H1 (cell line): Measurements from ENCODE around the gene SEC14L3. TPM values are rescaled to one million over a fixed set of nuclear protein-coding genes. Genes with fewer than 3 reads are reported as not detected.

Experiments
- CTCF ChIA-PET: fragments of 300-600 bp; sonication (Branson Sonifier 250); formaldehyde crosslinking; loops from one replicate; lab custom pipeline; 2021; ENCODE audit not compliant: partially characterized antibody; lab: Charles Lee
- POLR2A ChIA-PET: fragments of 300-600 bp; sonication (Branson Sonifier 250); formaldehyde crosslinking; loops from one replicate; lab custom pipeline; 2021; ENCODE audit warnings: inconsistent platforms; ENCODE audit not compliant: partially characterized antibody; lab: Charles Lee
- DNase-seq, 2 experiments: peaks; one replicate each; pipeline versions ENCODE4 v3.0.0 to v3.0.0-alpha.2; 2010 to 2022; ENCODE audit warnings: low spot score in 2 of 2, low read depth in 1 of 2, mixed read lengths in 1 of 2
- FAIRE-seq: peaks from 2 replicates; lab custom pipeline; 2011; peaks lifted over from hg19 to GRCh38; lab: Jason Lieb, UNC
- H2AFZ ChIP-seq: 2 replicates; pipeline ENCODE4 v1.8.1; 2012; ENCODE audit warnings: low read length, inconsistent platforms
- H2AK5ac ChIP-seq: 2 replicates; pipeline ENCODE4 v1.6.1; 2013; ENCODE audit warnings: low read depth, low read length
- H2BK120ac ChIP-seq: replicated peaks from 2 replicates; pipeline ENCODE3; 2013; ENCODE audit warnings: low read depth, low read length, inconsistent platforms
- H2BK12ac ChIP-seq: 2 replicates; pipeline ENCODE4 v1.6.1; 2013; ENCODE audit warnings: low read depth, low read length
- H2BK15ac ChIP-seq: 2 replicates; pipeline ENCODE4 v1.6.1; 2013; ENCODE audit warnings: low read length
- H2BK20ac ChIP-seq: 2 replicates; pipeline ENCODE4 v1.6.1; 2013; ENCODE audit warnings: low read length
- H2BK5ac ChIP-seq: 2 replicates; pipeline ENCODE4 v1.6.1; 2013; ENCODE audit warnings: low read depth, low read length
- H3K14ac ChIP-seq: 2 replicates; pipeline ENCODE4 v1.6.1; 2013; ENCODE audit warnings: inconsistent platforms; ENCODE audit not compliant: insufficient read length
- H3K18ac ChIP-seq: 2 replicates; pipeline ENCODE4 v1.6.1; 2013; ENCODE audit warnings: low read length; ENCODE audit errors: extremely low read depth
- H3K23ac ChIP-seq: 2 replicates; pipeline ENCODE4 v1.6.1; 2013; ENCODE audit warnings: inconsistent platforms; ENCODE audit not compliant: insufficient read length
- H3K23me2 ChIP-seq: 2 replicates; pipeline ENCODE4 v1.6.1; 2013; ENCODE audit warnings: low read depth, low read length
- H3K27ac ChIP-seq: 2 replicates; pipeline ENCODE4 v1.6.1; 2011; ENCODE audit warnings: low read depth, low read length, inconsistent platforms
- H3K27me3 ChIP-seq, 4 experiments: replicated peaks in 1 of 4; 1 replicate in 1 of 4; 2 replicates in 3 of 4; pipeline versions ENCODE4 v1.6.1 to v1.8.1; 2011 to 2013; ENCODE audit warnings: low read length in 3 of 4, mild to moderate bottlenecking in 3 of 4, inconsistent platforms in 2 of 4, mixed read lengths in 2 of 4, moderate library complexity in 1 of 4; ENCODE audit not compliant: control insufficient read depth in 3 of 4, insufficient read depth in 3 of 4; ENCODE audit errors: extremely low read depth in 1 of 4
- H3K36me3 ChIP-seq, 4 experiments: 2 replicates each; pipeline versions ENCODE4 v1.6.1 to v1.8.1; 2011 to 2013; ENCODE audit warnings: mild to moderate bottlenecking in 4 of 4, low read length in 3 of 4, moderate library complexity in 2 of 4, control low read depth in 1 of 4, inconsistent platforms in 1 of 4; ENCODE audit not compliant: insufficient read depth in 4 of 4, control insufficient read depth in 2 of 4
- H3K4ac ChIP-seq: replicated peaks from 2 replicates; pipeline ENCODE3; 2013; ENCODE audit warnings: low read length, low read depth, mixed read lengths, inconsistent platforms; ENCODE audit not compliant: insufficient read length
- H3K4me1 ChIP-seq, 4 experiments: replicated peaks in 1 of 4; 1 replicate in 1 of 4; 2 replicates in 3 of 4; pipeline versions ENCODE4 v1.6.1 to v1.8.1; 2011 to 2013; ENCODE audit warnings: low read length in 3 of 4, inconsistent platforms in 2 of 4, mixed read lengths in 1 of 4; ENCODE audit not compliant: insufficient read depth in 4 of 4, control insufficient read depth in 3 of 4
- H3K4me2 ChIP-seq, 2 experiments: 2 replicates each; pipeline versions ENCODE4 v1.6.1 to v1.8.1; 2011 to 2013; ENCODE audit warnings: low read depth in 2 of 2, low read length in 2 of 2, control low read depth in 1 of 2, inconsistent platforms in 1 of 2, mild to moderate bottlenecking in 1 of 2; ENCODE audit not compliant: insufficient read depth in 1 of 2
- H3K4me3 ChIP-seq, 4 experiments: fragments of 200-600, 300-600 bp in 1 of 4; sonication (generic), shearing (Covaris generic), sonication (Bioruptor Twin) in 1 of 4; 2 replicates each; pipeline versions ENCODE4 v1.5.1 to v1.8.1; 2011 to 2016; ENCODE audit warnings: low read length in 4 of 4, low read depth in 3 of 4, control low read depth in 2 of 4, inconsistent platforms in 2 of 4, mild to moderate bottlenecking in 2 of 4, mixed read lengths in 1 of 4, moderate library complexity in 1 of 4; ENCODE audit not compliant: insufficient read depth in 2 of 4; ENCODE audit errors: extremely low read depth in 1 of 4
- H3K56ac ChIP-seq: replicated peaks from 2 replicates; pipeline ENCODE3; 2013; ENCODE audit warnings: low read depth, mild to moderate bottlenecking, mixed read lengths, low read length, inconsistent platforms; ENCODE audit not compliant: insufficient read length
- H3K79me1 ChIP-seq: 2 replicates; pipeline ENCODE4 v1.6.1; 2013; ENCODE audit warnings: low read depth, low read length, control low read depth
- H3K79me2 ChIP-seq, 2 experiments: 2 replicates each; pipeline versions ENCODE4 v1.6.1 to v1.8.1; 2012 to 2013; ENCODE audit warnings: low read length in 2 of 2, mild to moderate bottlenecking in 2 of 2, inconsistent platforms in 1 of 2; ENCODE audit not compliant: insufficient read depth in 2 of 2, control insufficient read depth in 1 of 2
- H3K9ac ChIP-seq, 4 experiments: replicated peaks in 1 of 4; 1 replicate in 1 of 4; 2 replicates in 3 of 4; pipeline versions ENCODE4 v1.6.1 to v1.8.1; 2011 to 2013; ENCODE audit warnings: low read depth in 3 of 4, low read length in 3 of 4, control low read depth in 2 of 4, mild to moderate bottlenecking in 2 of 4, moderate library complexity in 2 of 4, inconsistent platforms in 1 of 4; ENCODE audit errors: extremely low read depth in 1 of 4
- H3K9me3 ChIP-seq, 2 experiments: 2 replicates each; pipeline versions ENCODE4 v1.6.1 to v1.8.1; 2012 to 2013; ENCODE audit warnings: mild to moderate bottlenecking in 2 of 2, moderate library complexity in 2 of 2, control low read depth in 1 of 2, inconsistent platforms in 1 of 2, low read depth in 1 of 2, low read length in 1 of 2, mixed read lengths in 1 of 2; ENCODE audit not compliant: insufficient read depth in 2 of 2
- H4K20me1 ChIP-seq, 2 experiments: replicated peaks in 1 of 2; 2 replicates each; pipeline versions ENCODE3 to v1.8.1; 2011 to 2013; ENCODE audit warnings: inconsistent platforms in 2 of 2, low read length in 2 of 2, mild to moderate bottlenecking in 1 of 2; ENCODE audit not compliant: insufficient read depth in 2 of 2, control insufficient read depth in 1 of 2
- H4K5ac ChIP-seq: 2 replicates; pipeline ENCODE4 v1.6.1; 2013; ENCODE audit warnings: low read length, low read depth, mixed read lengths, inconsistent platforms; ENCODE audit not compliant: insufficient read length
- H4K8ac ChIP-seq: 2 replicates; pipeline ENCODE4 v1.8.0; 2013; ENCODE audit warnings: mild to moderate bottlenecking, moderate library complexity, low read length, inconsistent platforms; ENCODE audit not compliant: insufficient read depth; ENCODE audit errors: extremely low read depth
- H4K91ac ChIP-seq: replicated peaks from 2 replicates; pipeline ENCODE3; 2013; ENCODE audit warnings: low read length, mixed read lengths, inconsistent platforms; ENCODE audit not compliant: insufficient read length
- CREB1 ChIP-seq: IDR thresholded peaks from 2 replicates; pipeline ENCODE4 v1.6.1; 2012; ENCODE audit warnings: inconsistent platforms
- GABPA ChIP-seq: IDR thresholded peaks from 2 replicates; pipeline ENCODE4 v1.6.1; 2011; ENCODE audit warnings: mild to moderate bottlenecking, low read length, moderate library complexity, borderline replicate concordance; ENCODE audit not compliant: insufficient read depth
- GTF2F1 ChIP-seq: IDR thresholded peaks from 2 replicates; pipeline ENCODE4 v1.6.1; 2012; ENCODE audit warnings: low read depth, low read length, improper control_type of control experiment, borderline replicate concordance
- HDAC2 ChIP-seq, 2 experiments: fragments of 300-600 bp in 1 of 2; sonication (generic) in 1 of 2; IDR thresholded peaks; 2 replicates each; pipeline ENCODE4 v1.6.1; 2011 to 2012; ENCODE audit warnings: low read depth in 2 of 2, low read length in 2 of 2, mild to moderate bottlenecking in 2 of 2, moderate library complexity in 2 of 2, borderline replicate concordance in 1 of 2, inconsistent platforms in 1 of 2
- RNF2 ChIP-seq: fragments of 200-900, 300-1000 bp; sonication (generic); IDR thresholded peaks from 2 replicates; pipeline ENCODE4 v1.7.1; 2016; ENCODE audit warnings: borderline replicate concordance, low read depth, mild to moderate bottlenecking, antibody characterized with exemption, low read length; ENCODE audit not compliant: poor library complexity, severe bottlenecking; ENCODE audit errors: missing control alignments
- YY1 ChIP-seq: IDR thresholded peaks from 2 replicates; pipeline ENCODE4 v1.6.1; 2011; ENCODE audit warnings: low read depth, mild to moderate bottlenecking, low read length
- WGBS, 2 experiments: shearing (Covaris generic) in 1 of 2; methylation state at CpG; one replicate each; pipeline versions ENCODE4 v1.1.6 to v1.1.7; 2013 to 2015; ENCODE audit warnings: low lambda C conversion rate in 2 of 2, mixed read lengths in 2 of 2, inconsistent platforms in 1 of 2, low coverage in 1 of 2, missing lambda C conversion rate in 1 of 2; ENCODE audit not compliant: insufficient replicate concordance in 2 of 2, insufficient coverage in 1 of 2, insufficient read length in 1 of 2; ENCODE audit errors: extremely low coverage in 1 of 2, missing lambda C conversion rate in 1 of 2; 5-methylcytosine and 5-hydroxymethylcytosine counted together
- polyA plus RNA-seq, 7 experiments: library from polyadenylated mRNA; depleted of rRNA in 3 of 7; stranded (reverse) in 5 of 7; unstranded in 2 of 7; fragments of >200 nt in 5 of 7; fragments of 200-250 nt in 2 of 7; gene quantifications; 1 replicate in 5 of 7; 2 replicates in 1 of 7; 4 replicates in 1 of 7; pipeline versions ENCODE4 v1.2.1 to v1.2.3, GENCODE V29; 2011 to 2013; ENCODE audit warnings: missing spikeins in 2 of 7, mixed read lengths in 2 of 7
- total RNA-seq: library from RNA; stranded (reverse); fragmentation: NEBNext Ultra II Directional; extraction: Animal tissue kit (Norgen Biotek cat#: 25700); gene quantifications from 2 replicates; pipeline ENCODE4 v1.2.1, GENCODE V29; 2021
- TF ChIP-seq, protein P1 (sequence below), 3 experiments: IDR thresholded peaks; 1 replicate in 2 of 3; 2 replicates in 1 of 3; pipeline versions ENCODE4 v1.5.1 to v1.6.1; 2011; ENCODE audit warnings: low read length in 3 of 3, mild to moderate bottlenecking in 3 of 3, inconsistent platforms in 2 of 3, low read depth in 1 of 3, moderate library complexity in 1 of 3; ENCODE audit not compliant: insufficient read depth in 1 of 3; ENCODE audit errors: control extremely low read depth in 1 of 3
- TF ChIP-seq, protein P2 (sequence below): IDR thresholded peaks from 2 replicates; pipeline ENCODE4 v1.6.1; 2012; ENCODE audit warnings: inconsistent platforms

The SEC14L3 gene
- total and polyA plus RNA-seq, 2 of the 8 experiments (the other 6 are each of a cell fraction or from before 2014, with no cell fraction given), result not detected

DNA sequence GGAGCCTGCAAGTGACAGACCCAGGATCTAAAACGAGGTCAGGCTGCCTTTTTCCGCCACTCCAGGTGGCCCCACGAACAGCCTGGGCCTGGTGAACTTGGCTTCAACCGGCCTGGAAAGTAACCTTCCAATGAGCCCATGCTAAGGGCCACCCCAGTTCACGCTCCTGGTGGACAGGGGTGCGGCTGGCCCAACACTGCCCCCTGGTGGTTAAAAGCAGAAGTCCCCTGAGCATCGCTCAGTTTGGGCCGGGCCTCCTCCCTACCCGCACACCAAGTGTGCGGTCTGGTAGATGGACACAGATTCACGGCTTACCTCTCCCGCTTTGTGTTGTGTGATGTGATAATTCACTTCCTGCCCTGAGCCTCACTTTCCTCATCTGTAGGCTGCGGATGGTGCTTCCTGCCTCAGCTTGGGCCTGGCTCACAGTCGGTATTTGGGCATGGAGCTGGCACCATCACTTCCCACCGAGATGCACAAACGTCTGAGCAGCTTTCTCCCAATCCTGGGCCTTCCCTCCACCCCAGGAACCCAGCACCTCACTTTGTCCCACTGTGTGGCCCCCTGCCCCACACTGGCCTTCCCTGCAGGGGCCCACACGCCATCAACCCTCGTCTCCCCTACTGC is 13.7 kb upstream of the SEC14L3 start:
- FAIRE-seq (peak; percentile 82), DNase-seq (peak; percentile 44 to 92)
- Histone ChIP-seq H3K4me1 (no peaks in the 10 kb centered on the region; a peak in 1 of 7 replicates), H4K8ac (peak overlapping the region; percentile 60; the same call in 1 of the 2 replicates), H3K9ac (no peak overlapping the region), H4K91ac (peak overlapping the region; percentile 49), H3K14ac (no peak overlapping the region), H3K18ac (0 out of 2 replicates have a peak overlapping the region, but pooled peaks have one; percentile 27), H3K4me2 (no peak overlapping the region), H3K9me3 (no peaks in the 10 kb centered on the region), H2AFZ (peak overlapping the region; percentile 88), H2BK5ac (no peak overlapping the region), H3K27me3 (no peaks in the 10 kb centered on the region), H3K27ac (no peak overlapping the region), H3K4me3 (no peak overlapping the region), H3K56ac (no peak overlapping the region), H2BK120ac (no peak overlapping the region), H3K36me3 (no peaks in the 10 kb centered on the region), H2BK20ac (no peak overlapping the region), H2BK12ac (peak overlapping the region; percentile 98; the same call in 1 of the 2 replicates), H4K5ac (no peak overlapping the region), H3K23ac (no peak overlapping the region), H3K4ac (no peak overlapping the region), H2BK15ac (peak overlapping the region; percentile 99; the same call in 1 of the 2 replicates), H3K79me2 (no peaks in the 10 kb centered on the region), H4K20me1 (no peaks in the 10 kb centered on the region), H3K79me1 (no peaks in the 10 kb centered on the region), H2AK5ac (no peak overlapping the region), H3K23me2 (no peaks in the 10 kb centered on the region)
- CTCF ChIA-PET, result interaction anchor here (0.6 to 4.8 kb wide), 37 partner anchors 8 to 197 kb away, joined by 3 to 69 read pairs (median 5); partner anchors contain the start of genes MTFP1, SEC14L2 and SEC14L3
- 38% methylated on average over 18 of the region's 18 CpGs; no CpG with 5 or more reads in 1 of the 2 experiments for WGBS, 2 experiments
- POLR2A ChIA-PET, result interaction anchor here (0.8 to 1.2 kb wide), 5 partner anchors 11 to 97 kb away, joined by 3 to 5 read pairs (median 4); no protein-coding TSS in a partner anchor
- TF ChIP-seq GABPA (peak; percentile 47; the same call in 1 of the 2 replicates), RNF2 (no peak), GTF2F1 (no peak), YY1 (0 out of 2 replicates have a peak, but pooled peaks have one; percentile 50), HDAC2 (IDR thresholded peaks at IDR 0.05; ENCODE audit: borderline replicate concordance in 1 of 2, low read depth in 2 of 2, low read length in 2 of 2) (no peak), CREB1 (no peak)
- TF ChIP-seq, protein P1, sequence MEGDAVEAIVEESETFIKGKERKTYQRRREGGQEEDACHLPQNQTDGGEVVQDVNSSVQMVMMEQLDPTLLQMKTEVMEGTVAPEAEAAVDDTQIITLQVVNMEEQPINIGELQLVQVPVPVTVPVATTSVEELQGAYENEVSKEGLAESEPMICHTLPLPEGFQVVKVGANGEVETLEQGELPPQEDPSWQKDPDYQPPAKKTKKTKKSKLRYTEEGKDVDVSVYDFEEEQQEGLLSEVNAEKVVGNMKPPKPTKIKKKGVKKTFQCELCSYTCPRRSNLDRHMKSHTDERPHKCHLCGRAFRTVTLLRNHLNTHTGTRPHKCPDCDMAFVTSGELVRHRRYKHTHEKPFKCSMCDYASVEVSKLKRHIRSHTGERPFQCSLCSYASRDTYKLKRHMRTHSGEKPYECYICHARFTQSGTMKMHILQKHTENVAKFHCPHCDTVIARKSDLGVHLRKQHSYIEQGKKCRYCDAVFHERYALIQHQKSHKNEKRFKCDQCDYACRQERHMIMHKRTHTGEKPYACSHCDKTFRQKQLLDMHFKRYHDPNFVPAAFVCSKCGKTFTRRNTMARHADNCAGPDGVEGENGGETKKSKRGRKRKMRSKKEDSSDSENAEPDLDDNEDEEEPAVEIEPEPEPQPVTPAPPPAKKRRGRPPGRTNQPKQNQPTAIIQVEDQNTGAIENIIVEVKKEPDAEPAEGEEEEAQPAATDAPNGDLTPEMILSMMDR (IDR thresholded peaks at IDR 0.05; ENCODE audit: control extremely low read depth in 1 of 3, insufficient read depth in 1 of 3, low read depth in 1 of 3, low read length in 3 of 3), result peak; percentile 93 to 95 (median 93)
- TF ChIP-seq, protein P2, sequence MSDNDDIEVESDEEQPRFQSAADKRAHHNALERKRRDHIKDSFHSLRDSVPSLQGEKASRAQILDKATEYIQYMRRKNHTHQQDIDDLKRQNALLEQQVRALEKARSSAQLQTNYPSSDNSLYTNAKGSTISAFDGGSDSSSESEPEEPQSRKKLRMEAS, result peak; percentile 42; the same call in 1 of the 2 replicates
